Right kidney (tissue), 1 donor: Measurements from ENCODE around the gene ARFRP1.
A peak's percentile ranks its signal among the peaks of the same experiment; 100 is the strongest.
"Not testable (repeated sequence)": the region's sequence is repeated elsewhere in the genome, so short reads cannot be mapped to it uniquely, and the experiment has no call there.

Experiments
- DNase-seq: peaks from one replicate; pipeline ENCODE4 v3.0.0-alpha.2; 2016

The ARFRP1 gene

GRCh38 chr20:63678071-63678470, 29.7 kb downstream of the ARFRP1 start:
- no peak for DNase-seq

- no peak for DNase-seq
These were observed 32.0 kb downstream of the ARFRP1 start for GRCh38 chr20:63675681-63676368.

GRCh38 chr20:63673951-63674350, 33.8 kb downstream of the ARFRP1 start:
- DNase-seq: no peak

- DNase-seq: no peak
These were observed 35.1 kb downstream of the ARFRP1 start for GRCh38 chr20:63672666-63673065.

GRCh38 chr20:63671695-63672094, 36.1 kb downstream of the ARFRP1 start:
- not testable (repeated sequence) for DNase-seq

- DNase-seq: no peak
These were observed 39.4 kb downstream of the ARFRP1 start for GRCh38 chr20:63668351-63668750.

- DNase-seq: no peak
These were observed 39.9 kb downstream of the ARFRP1 start for GRCh38 chr20:63667858-63668257.

- no peak for DNase-seq
These were observed 42.1 kb downstream of the ARFRP1 start for GRCh38 chr20:63665708-63666107.

- DNase-seq: no peak
These were observed 42.7 kb downstream of the ARFRP1 start for GRCh38 chr20:63664861-63665594.

- DNase-seq: no peak
These were observed 43.5 kb downstream of the ARFRP1 start for GRCh38 chr20:63664143-63664851.

GRCh38 chr20:63663332-63664066, 44.3 kb downstream of the ARFRP1 start:
- DNase-seq: no peak

GRCh38 chr20:63662813-63663189, 45.0 kb downstream of the ARFRP1 start:
- DNase-seq: no peak

- DNase-seq: no peak
These were observed 45.6 kb downstream of the ARFRP1 start for GRCh38 chr20:63661959-63662812.

- no peak for DNase-seq
These were observed 46.7 kb downstream of the ARFRP1 start for GRCh38 chr20:63661108-63661507.

GRCh38 chr20:63660622-63661021, 47.2 kb downstream of the ARFRP1 start:
- no peak for DNase-seq

- DNase-seq: not testable (repeated sequence)
These were observed 47.6 kb downstream of the ARFRP1 start for GRCh38 chr20:63660174-63660573.

- no peak for DNase-seq
These were observed 48.4 kb downstream of the ARFRP1 start for GRCh38 chr20:63659370-63659769.

GRCh38 chr20:63658749-63659187, 49.0 kb downstream of the ARFRP1 start:
- no peak for DNase-seq

GRCh38 chr20:63657937-63658748, 49.6 kb downstream of the ARFRP1 start, which contains the start of gene RTEL1:
TSS of gene RTEL1 (plus strand) at chr20:63658312. CDS start at chr20:63659403, 1,091 bp downstream.
- peak; percentile 99 for DNase-seq

GRCh38 chr20:63657260-63657936, 50.4 kb downstream of the ARFRP1 start:
- DNase-seq: no peak
